Measurements from ENCODE around the gene PTPRG.

The PTPRG gene

GRCh38 chr3:61638741-61639140 lies 77.4 kb downstream of the PTPRG start:
- in situ Hi-C loops (cut with HindIII; ENCODE audit: low pct_ligation_motif_present, low sequenced_read_pairs) = no loop called here

DNA sequence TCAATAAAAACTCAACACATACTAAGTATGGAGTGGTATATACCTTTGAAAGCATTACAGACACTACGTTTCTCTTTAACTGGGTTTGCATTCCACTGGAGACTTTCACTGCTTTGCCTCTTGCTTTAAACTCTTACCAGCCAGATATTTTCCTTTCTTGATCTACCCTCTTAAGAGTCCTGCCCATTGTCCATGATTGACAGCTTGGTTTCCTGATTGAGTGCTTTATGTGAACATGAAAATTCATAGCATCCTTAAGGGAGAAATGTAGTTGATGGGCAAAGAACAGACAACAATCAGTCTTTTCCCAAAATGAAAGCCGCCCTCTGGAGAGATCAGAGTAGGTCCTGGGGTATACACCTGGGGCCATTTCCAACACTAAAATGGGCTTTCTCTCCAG lies 78.6 kb downstream of the PTPRG start:
- in situ Hi-C loops (cut with HindIII; ENCODE audit: low pct_ligation_motif_present, low sequenced_read_pairs) = no loop called here
- no peak for DNase-seq
- TF ChIP-seq CTCF (IDR thresholded peaks at IDR 0.05; ENCODE audit: low read depth, low read length, missing control alignments) = no peak
- no peak overlapping the region for H3K4me3 ChIP-seq (ENCODE audit: low read depth, low read length)
- no peaks in the 10 kb centered on the region for H3K36me3 ChIP-seq (replicated peaks)
- H3K27me3 ChIP-seq (replicated peaks) = no peaks in the 10 kb centered on the region
- H3K27ac ChIP-seq = no peak overlapping the region

More at GRCh38 chr3:61638741-61639140, 77.4 kb downstream of the PTPRG start:
- DNase-seq = no peak
- Histone ChIP-seq H3K27ac (no peak overlapping the region), H3K27me3 (replicated peaks) (no peaks in the 10 kb centered on the region), H3K36me3 (replicated peaks) (no peaks in the 10 kb centered on the region), H3K4me3 (ENCODE audit: low read depth, low read length) (no peak overlapping the region)
- TF ChIP-seq CTCF (IDR thresholded peaks at IDR 0.05; ENCODE audit: low read depth, low read length, missing control alignments) = no peak

GRCh38 chr3:61645148-61645547 lies 83.8 kb downstream of the PTPRG start:
- no peaks in the 10 kb centered on the region for H3K36me3 ChIP-seq (replicated peaks)
- H3K27me3 ChIP-seq (replicated peaks) = no peaks in the 10 kb centered on the region
- DNase-seq = no peak
- no peak overlapping the region for H3K27ac ChIP-seq
- in situ Hi-C loops (cut with HindIII; ENCODE audit: low pct_ligation_motif_present, low sequenced_read_pairs) = no loop called here
- no peak overlapping the region for H3K4me3 ChIP-seq (ENCODE audit: low read depth, low read length)
- no peak for TF ChIP-seq CTCF (IDR thresholded peaks at IDR 0.05; ENCODE audit: low read depth, low read length, missing control alignments)

DNA sequence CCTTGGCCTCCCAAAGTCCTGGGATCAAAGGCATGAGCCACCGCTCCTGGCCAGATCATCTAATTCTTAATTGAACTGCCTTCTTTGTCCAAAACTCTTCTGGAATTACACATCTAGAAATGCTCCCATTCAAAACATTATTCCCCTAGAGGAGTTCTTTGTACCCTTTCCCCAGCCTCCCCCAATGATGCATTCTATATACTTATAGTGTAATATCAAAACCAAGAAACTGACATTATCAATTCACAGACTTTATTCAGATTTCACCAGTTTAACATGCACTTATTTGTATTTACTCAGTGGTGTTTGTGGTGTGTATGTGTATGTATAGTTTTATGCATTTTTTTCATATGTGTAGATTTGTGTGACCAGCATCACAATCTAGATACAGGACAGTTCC lies 85.0 kb downstream of the PTPRG start:
- Histone ChIP-seq H3K36me3 (replicated peaks) (no peaks in the 10 kb centered on the region), H3K4me3 (ENCODE audit: low read depth, low read length) (no peak overlapping the region), H3K27me3 (replicated peaks) (no peaks in the 10 kb centered on the region), H3K27ac (no peak overlapping the region)
- no peak for TF ChIP-seq CTCF (IDR thresholded peaks at IDR 0.05; ENCODE audit: low read depth, low read length, missing control alignments)
- in situ Hi-C loops (cut with HindIII; ENCODE audit: low pct_ligation_motif_present, low sequenced_read_pairs) = no loop called here
- no peak for DNase-seq

- Histone ChIP-seq H3K4me3 (ENCODE audit: low read depth, low read length) (no peak overlapping the region), H3K27me3 (replicated peaks) (no peaks in the 10 kb centered on the region), H3K36me3 (replicated peaks) (no peaks in the 10 kb centered on the region), H3K27ac (no peak overlapping the region)
- no peak for TF ChIP-seq CTCF (IDR thresholded peaks at IDR 0.05; ENCODE audit: low read depth, low read length, missing control alignments)
- in situ Hi-C loops (cut with HindIII; ENCODE audit: low pct_ligation_motif_present, low sequenced_read_pairs) = no loop called here
- DNase-seq = no peak
Measured at GRCh38 chr3:61646851-61647525, 85.6 kb downstream of the PTPRG start.

DNA sequence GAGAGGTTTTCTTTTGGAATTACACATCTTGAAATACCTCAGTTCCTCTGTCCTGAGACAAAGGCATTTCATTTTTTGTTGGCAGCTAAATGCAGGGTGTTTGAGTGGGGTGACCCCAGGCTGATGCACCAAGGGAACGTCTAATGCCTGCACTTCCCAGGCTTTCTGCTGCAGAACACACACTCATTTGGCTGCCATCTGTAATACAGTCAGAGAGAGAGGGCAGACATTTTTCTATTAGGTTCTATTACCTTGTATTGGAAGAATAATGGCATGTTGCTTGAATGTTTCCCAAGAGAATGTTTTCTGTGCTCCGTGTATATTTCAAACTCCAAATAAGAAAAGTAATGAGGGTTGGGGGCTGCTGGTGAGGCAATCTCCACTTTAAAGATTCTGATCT lies 87.1 kb downstream of the PTPRG start:
- H3K27ac ChIP-seq = no peak overlapping the region
- no peaks in the 10 kb centered on the region for H3K27me3 ChIP-seq (replicated peaks)
- no peaks in the 10 kb centered on the region for H3K36me3 ChIP-seq (replicated peaks)
- in situ Hi-C loops (cut with HindIII; ENCODE audit: low pct_ligation_motif_present, low sequenced_read_pairs) = no loop called here
- DNase-seq = no peak
- H3K4me3 ChIP-seq (ENCODE audit: low read depth, low read length) = no peak overlapping the region
- no peak for TF ChIP-seq CTCF (IDR thresholded peaks at IDR 0.05; ENCODE audit: low read depth, low read length, missing control alignments)

All from brain microvascular endothelial cell (primary cell).